ENCODE results near the gene ESRRG. TPM values are rescaled to one million over a fixed set of nuclear protein-coding genes. Genes with fewer than 3 reads are reported as not detected.

ESRRG gene
- total and polyA plus RNA-seq, 3 donors from 2014 or later, result 0.93 to 2.2 (median 1.6) TPM

- Histone ChIP-seq H3K27me3 (no peaks in the 10 kb centered on the region), H3K36me3 (ENCODE audit: low read depth, missing control alignments) (no peaks in the 10 kb centered on the region), H3K27ac (no peak overlapping the region), H3K9me3 (no peaks in the 10 kb centered on the region), H3K4me1 (no peaks in the 10 kb centered on the region), H3K4me3 (no peak overlapping the region)
- WGBS, 2 donors, result 64% methylated on average over 7 of the region's 7 CpGs
- DNase-seq, result no peak
- TF ChIP-seq POLR2A (IDR thresholded peaks at IDR 0.05), result no peak
- TF ChIP-seq, protein P1, sequence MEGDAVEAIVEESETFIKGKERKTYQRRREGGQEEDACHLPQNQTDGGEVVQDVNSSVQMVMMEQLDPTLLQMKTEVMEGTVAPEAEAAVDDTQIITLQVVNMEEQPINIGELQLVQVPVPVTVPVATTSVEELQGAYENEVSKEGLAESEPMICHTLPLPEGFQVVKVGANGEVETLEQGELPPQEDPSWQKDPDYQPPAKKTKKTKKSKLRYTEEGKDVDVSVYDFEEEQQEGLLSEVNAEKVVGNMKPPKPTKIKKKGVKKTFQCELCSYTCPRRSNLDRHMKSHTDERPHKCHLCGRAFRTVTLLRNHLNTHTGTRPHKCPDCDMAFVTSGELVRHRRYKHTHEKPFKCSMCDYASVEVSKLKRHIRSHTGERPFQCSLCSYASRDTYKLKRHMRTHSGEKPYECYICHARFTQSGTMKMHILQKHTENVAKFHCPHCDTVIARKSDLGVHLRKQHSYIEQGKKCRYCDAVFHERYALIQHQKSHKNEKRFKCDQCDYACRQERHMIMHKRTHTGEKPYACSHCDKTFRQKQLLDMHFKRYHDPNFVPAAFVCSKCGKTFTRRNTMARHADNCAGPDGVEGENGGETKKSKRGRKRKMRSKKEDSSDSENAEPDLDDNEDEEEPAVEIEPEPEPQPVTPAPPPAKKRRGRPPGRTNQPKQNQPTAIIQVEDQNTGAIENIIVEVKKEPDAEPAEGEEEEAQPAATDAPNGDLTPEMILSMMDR (IDR thresholded peaks at IDR 0.05), result no peak
- intact Hi-C loops (cut with DNase I; ENCODE audit: low total_unique reads), result no loop called here
Observed at GRCh38 chr1:216596281-216596862, 126.9 kb downstream of the ESRRG start.

DNA sequence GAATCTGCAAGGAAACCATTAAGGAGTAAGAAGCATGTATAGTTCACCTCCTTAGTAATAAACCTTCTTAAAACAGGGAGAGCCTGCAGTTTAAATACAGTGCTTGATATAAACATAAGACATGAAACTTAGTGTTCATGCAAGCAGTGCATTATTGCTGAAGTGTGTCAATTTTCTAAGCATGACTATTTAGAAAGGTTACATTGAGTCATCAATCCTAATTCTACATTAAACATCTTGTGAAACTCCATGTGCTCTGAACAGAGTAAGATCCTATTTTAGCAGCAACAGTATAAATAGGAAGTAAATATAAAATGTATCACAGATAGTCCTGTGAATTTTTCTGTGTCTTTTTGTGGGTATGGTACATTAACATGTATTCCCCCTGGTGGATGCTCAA, 135.5 kb downstream of the ESRRG start:
- Histone ChIP-seq H3K9me3 (no peaks in the 10 kb centered on the region), H3K27ac (no peak overlapping the region), H3K4me3 (no peak overlapping the region), H3K4me1 (no peaks in the 10 kb centered on the region), H3K27me3 (no peaks in the 10 kb centered on the region), H3K36me3 (ENCODE audit: low read depth, missing control alignments) (no peaks in the 10 kb centered on the region)
- no peak for TF ChIP-seq POLR2A (IDR thresholded peaks at IDR 0.05)
- TF ChIP-seq, protein P1 (IDR thresholded peaks at IDR 0.05), result no peak
- intact Hi-C loops (cut with DNase I; ENCODE audit: low total_unique reads), result no loop called here
- no peak for DNase-seq

DNA sequence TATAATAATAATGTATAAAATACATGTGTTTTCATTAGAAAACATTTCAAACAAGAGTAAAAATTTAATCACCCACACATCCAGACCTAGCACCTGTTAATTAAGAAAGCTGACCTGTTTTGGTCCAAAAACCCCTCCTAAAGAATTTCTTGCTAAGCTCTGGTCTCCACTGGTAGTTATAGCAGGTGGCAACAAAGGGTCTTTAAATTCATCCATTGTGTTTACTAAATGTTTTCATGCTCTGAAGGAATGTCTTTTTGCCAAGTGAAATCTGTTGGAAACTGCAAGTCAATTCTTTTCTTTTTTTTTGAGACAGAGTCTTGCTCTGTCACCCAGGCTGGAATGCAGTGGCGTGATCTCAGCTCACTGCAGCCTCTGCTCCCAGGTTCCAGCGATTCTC, 141.1 kb downstream of the ESRRG start:
- intact Hi-C loops (cut with DNase I; ENCODE audit: low total_unique reads), result no loop called here
- no peak overlapping the region for H3K4me3 ChIP-seq
- 79 to 94% methylated on average over 2 of the region's 2 CpGs for WGBS, 2 donors
- no peak for TF ChIP-seq POLR2A (IDR thresholded peaks at IDR 0.05)
- TF ChIP-seq, protein P1 (IDR thresholded peaks at IDR 0.05), result no peak
- no peak for DNase-seq
- H3K36me3 ChIP-seq (ENCODE audit: low read depth, missing control alignments), result no peaks in the 10 kb centered on the region
- H3K27ac ChIP-seq, result no peak overlapping the region
- H3K4me1 ChIP-seq, result no peaks in the 10 kb centered on the region
- H3K9me3 ChIP-seq, result no peaks in the 10 kb centered on the region
- no peaks in the 10 kb centered on the region for H3K27me3 ChIP-seq

- Histone ChIP-seq H3K27me3 (no peaks in the 10 kb centered on the region), H3K4me1 (no peaks in the 10 kb centered on the region), H3K27ac (no peak overlapping the region), H3K9me3 (no peaks in the 10 kb centered on the region), H3K4me3 (no peak overlapping the region), H3K36me3 (ENCODE audit: low read depth, missing control alignments) (no peaks in the 10 kb centered on the region)
- intact Hi-C loops (cut with DNase I; ENCODE audit: low total_unique reads), result no loop called here
- TF ChIP-seq, protein P1 (IDR thresholded peaks at IDR 0.05), result no peak
- no peak for TF ChIP-seq POLR2A (IDR thresholded peaks at IDR 0.05)
- DNase-seq, result no peak
- WGBS, 2 donors, result 29 to 44% methylated on average over 2 of the region's 2 CpGs
Observed at GRCh38 chr1:216580538-216581057, 142.6 kb downstream of the ESRRG start.
